PC-3 (cell line): ENCODE measurements around the gene STX1B. TPM values are rescaled to one million over a fixed set of nuclear protein-coding genes. Genes with fewer than 3 reads are reported as not detected.

Experiments
- ATAC-seq: fragments of 200-7000 bp; cut with Tn5 transposase; 2 replicates; pipeline ENCODE4 v1.9.1; 2020; ENCODE audit warnings: mild to moderate bottlenecking, moderate library complexity
- BruUV-seq: library from RNA; stranded (reverse); fragments of 400-500 nt; replicated peaks from 2 replicates; lab custom pipeline; 2021; lab: Mats Ljungman, UMichigan
- CTCF ChIA-PET: fragments of 300-600 bp; sonication (Branson Sonifier 250); formaldehyde crosslinking; loops from one replicate; lab custom pipeline; 2022; ENCODE audit warnings: antibody characterized with exemption; lab: Charles Lee
- POLR2A ChIA-PET: fragments of 300-600 bp; sonication (Branson Sonifier 250); formaldehyde crosslinking; loops from one replicate; lab custom pipeline; 2022; ENCODE audit warnings: antibody characterized with exemption; ENCODE audit not compliant: unreplicated experiment; lab: Charles Lee
- DNase-seq: peaks from one replicate; pipeline ENCODE4 v3.0.0-alpha.2; 2015
- H2AFZ ChIP-seq: fragments of 300-600 bp; sonication (generic); 2 replicates; pipeline ENCODE4 v1.6.0; 2016; ENCODE audit warnings: antibody characterized with exemption, low read length
- H3F3A ChIP-seq: fragments of 300-600 bp; sonication (generic); one replicate; pipeline ENCODE4 v1.6.0; 2017; ENCODE audit warnings: antibody characterized with exemption, low read length, control low read depth, mild to moderate bottlenecking; ENCODE audit not compliant: unreplicated experiment
- H3K27ac ChIP-seq: fragments of 300-600 bp; sonication (generic); 2 replicates; pipeline ENCODE4 v1.5.1; 2016; ENCODE audit warnings: mild to moderate bottlenecking, low read length
- H3K27me3 ChIP-seq: fragments of 300-600 bp; sonication (generic); 2 replicates; pipeline ENCODE4 v1.6.1; 2016; ENCODE audit warnings: low read length, mixed read lengths
- H3K36me3 ChIP-seq: fragments of 300-600 bp; sonication (generic); 2 replicates; pipeline ENCODE4 v1.6.1; 2016; ENCODE audit warnings: low read depth, mixed run types, low read length, mixed read lengths
- H3K4me1 ChIP-seq: fragments of 300-600 bp; sonication (generic); 2 replicates; pipeline ENCODE4 v1.5.1; 2016; ENCODE audit warnings: low read length; ENCODE audit not compliant: insufficient read depth
- H3K4me2 ChIP-seq: fragments of 300-600 bp; sonication (generic); 2 replicates; pipeline ENCODE4 v1.6.0; 2016; ENCODE audit warnings: low read length
- H3K4me3 ChIP-seq: fragments of 300-600 bp; sonication (generic); 2 replicates; pipeline ENCODE4 v1.5.1; 2016; ENCODE audit warnings: mild to moderate bottlenecking, low read length, mixed read lengths
- H3K79me2 ChIP-seq: fragments of 300-600 bp; sonication (generic); 2 replicates; pipeline ENCODE4 v1.6.1; 2017; ENCODE audit warnings: low read length, mixed read lengths
- H3K9ac ChIP-seq: fragments of 300-600 bp; sonication (generic); 2 replicates; pipeline ENCODE4 v1.6.0; 2016; ENCODE audit warnings: mild to moderate bottlenecking, low read length
- H3K9me2 ChIP-seq: fragments of 300-600 bp; sonication (generic); replicated peaks from 2 replicates; pipeline ENCODE4 v1.6.1; 2016; ENCODE audit warnings: mixed run types, low read length, mixed read lengths
- H3K9me3 ChIP-seq: fragments of 300-600 bp; sonication (generic); 2 replicates; pipeline ENCODE4 v1.6.1; 2016; ENCODE audit warnings: low read length, mixed read lengths
- H4K20me1 ChIP-seq: fragments of 300-600 bp; sonication (generic); 2 replicates; pipeline ENCODE4 v1.6.1; 2016; ENCODE audit warnings: low read length, mixed read lengths
- CTCF ChIP-seq: fragments of 300-600 bp; sonication (generic); conservative IDR thresholded peaks from 2 replicates; pipeline ENCODE4 v1.5.1; 2017; ENCODE audit warnings: antibody characterized with exemption, low read depth, mild to moderate bottlenecking, low read length
- EZH2 ChIP-seq: fragments of 300-600 bp; sonication (generic); IDR thresholded peaks from one replicate; pipeline ENCODE4 v1.6.1; 2017; ENCODE audit warnings: antibody characterized with exemption, mild to moderate bottlenecking, low read length; ENCODE audit not compliant: unreplicated experiment
- EZH2phosphoT487 ChIP-seq: fragments of 300-600 bp; sonication (generic); IDR thresholded peaks from 2 replicates; pipeline ENCODE4 v1.6.1; 2018; ENCODE audit warnings: mild to moderate bottlenecking, antibody characterized with exemption, low read length, borderline replicate concordance
- intact Hi-C: fragments of 100-400 bp; cut with micrococcal nuclease; formaldehyde crosslinking; loops from 2 replicates; pipeline ENCODE4 v1.9.0; 2023
- total RNA-seq: library from RNA; depleted of rRNA; stranded (reverse); fragments of >200 nt; gene quantifications from 2 replicates; pipeline ENCODE4 v1.2.3, GENCODE V29; 2014

The STX1B gene
- total RNA-seq, 1 experiment from 2014 or later, result 1.5 TPM

GRCh38 chr16:30980959-30981358 is 29.5 kb downstream of the STX1B start:
- no peaks in the 10 kb centered on the region; the same call in 1 of the 2 replicates for H3K36me3 ChIP-seq
- H3K4me3 ChIP-seq, result no peak overlapping the region
- no peak overlapping the region for H3K9ac ChIP-seq
- H3K4me2 ChIP-seq, result no peak overlapping the region
- no peaks in the 10 kb centered on the region for H3F3A ChIP-seq
- CTCF ChIA-PET, result no interaction called here
- no TSS peak for BruUV-seq
- no peaks in the 10 kb centered on the region for H4K20me1 ChIP-seq
- H3K27me3 ChIP-seq, result no peaks in the 10 kb centered on the region
- H3K27ac ChIP-seq, result no peak overlapping the region
- no peak for TF ChIP-seq EZH2phosphoT487
- TF ChIP-seq EZH2, result no peak
- TF ChIP-seq CTCF, result no peak
- no peaks in the 10 kb centered on the region for H3K9me3 ChIP-seq
- POLR2A ChIA-PET, result no interaction called here
- H3K4me1 ChIP-seq, result peaks cover 7% of the 10 kb centered on the region; the same call in 1 of the 2 replicates
- H2AFZ ChIP-seq, result no peak overlapping the region
- DNase-seq (no peak), ATAC-seq (no peak)
- no peaks in the 10 kb centered on the region for H3K79me2 ChIP-seq
- no peaks in the 10 kb centered on the region for H3K9me2 ChIP-seq
- intact Hi-C loops, result loop anchor here (5.0 kb wide), 1 partner anchor 461 kb away; the partner anchor contains the start of gene ZNF843

- Histone ChIP-seq H3K79me2 (no peaks in the 10 kb centered on the region), H3K4me2 (no peak overlapping the region), H3K9ac (no peak overlapping the region), H4K20me1 (no peaks in the 10 kb centered on the region), H3K4me1 (peaks cover 4% of the 10 kb centered on the region; the same call in 1 of the 2 replicates), H3K9me2 (no peaks in the 10 kb centered on the region), H3K36me3 (no peaks in the 10 kb centered on the region; the same call in 1 of the 2 replicates), H3K4me3 (no peak overlapping the region), H3F3A (no peaks in the 10 kb centered on the region), H3K27me3 (no peaks in the 10 kb centered on the region), H2AFZ (no peak overlapping the region), H3K27ac (no peak overlapping the region), H3K9me3 (no peaks in the 10 kb centered on the region)
- ChIA-PET POLR2A (no interaction called here), CTCF (no interaction called here)
- ATAC-seq, result no peak
- intact Hi-C loops, result loop anchor here (5.0 kb wide), 1 partner anchor 462 kb away; the partner anchor contains the start of gene ZNF843
- TF ChIP-seq EZH2 (no peak), CTCF (no peak), EZH2phosphoT487 (no peak)
- no TSS peak for BruUV-seq
- DNase-seq, result no peak
Measured at GRCh38 chr16:30980434-30980833, 30.0 kb downstream of the STX1B start.

GRCh38 chr16:30980023-30980371 is 30.4 kb downstream of the STX1B start:
- no peak for ATAC-seq
- CTCF ChIA-PET, result no interaction called here
- POLR2A ChIA-PET, result no interaction called here
- TF ChIP-seq CTCF, result no peak
- no peak for TF ChIP-seq EZH2
- no peak for TF ChIP-seq EZH2phosphoT487
- H3K36me3 ChIP-seq, result no peaks in the 10 kb centered on the region; the same call in 1 of the 2 replicates
- H3K4me1 ChIP-seq, result no peaks in the 10 kb centered on the region
- H4K20me1 ChIP-seq, result no peaks in the 10 kb centered on the region
- H3K4me3 ChIP-seq, result no peak overlapping the region
- no peaks in the 10 kb centered on the region for H3K9me2 ChIP-seq
- no peak overlapping the region for H3K4me2 ChIP-seq
- H3K9ac ChIP-seq, result no peak overlapping the region
- DNase-seq, result no peak
- H3K79me2 ChIP-seq, result no peaks in the 10 kb centered on the region
- H3K27me3 ChIP-seq, result no peaks in the 10 kb centered on the region
- intact Hi-C loops, result loop anchor here (5.0 kb wide), 1 partner anchor 462 kb away; the partner anchor contains the start of gene ZNF843
- no peaks in the 10 kb centered on the region for H3F3A ChIP-seq
- no peaks in the 10 kb centered on the region for H3K9me3 ChIP-seq
- H3K27ac ChIP-seq, result no peak overlapping the region
- no peak overlapping the region for H2AFZ ChIP-seq
- BruUV-seq, result no TSS peak
